HG03432 (cell line): Measurements from ENCODE around the gene ICOS.

Experiments used
- ATAC-seq: cut with Tn5 transposase; IDR thresholded peaks from one replicate; pipeline ENCODE4 v1.9.1; 2021; ENCODE audit warnings: mild to moderate bottlenecking, moderate library complexity; ENCODE audit not compliant: unreplicated experiment

Gene ICOS

DNA sequence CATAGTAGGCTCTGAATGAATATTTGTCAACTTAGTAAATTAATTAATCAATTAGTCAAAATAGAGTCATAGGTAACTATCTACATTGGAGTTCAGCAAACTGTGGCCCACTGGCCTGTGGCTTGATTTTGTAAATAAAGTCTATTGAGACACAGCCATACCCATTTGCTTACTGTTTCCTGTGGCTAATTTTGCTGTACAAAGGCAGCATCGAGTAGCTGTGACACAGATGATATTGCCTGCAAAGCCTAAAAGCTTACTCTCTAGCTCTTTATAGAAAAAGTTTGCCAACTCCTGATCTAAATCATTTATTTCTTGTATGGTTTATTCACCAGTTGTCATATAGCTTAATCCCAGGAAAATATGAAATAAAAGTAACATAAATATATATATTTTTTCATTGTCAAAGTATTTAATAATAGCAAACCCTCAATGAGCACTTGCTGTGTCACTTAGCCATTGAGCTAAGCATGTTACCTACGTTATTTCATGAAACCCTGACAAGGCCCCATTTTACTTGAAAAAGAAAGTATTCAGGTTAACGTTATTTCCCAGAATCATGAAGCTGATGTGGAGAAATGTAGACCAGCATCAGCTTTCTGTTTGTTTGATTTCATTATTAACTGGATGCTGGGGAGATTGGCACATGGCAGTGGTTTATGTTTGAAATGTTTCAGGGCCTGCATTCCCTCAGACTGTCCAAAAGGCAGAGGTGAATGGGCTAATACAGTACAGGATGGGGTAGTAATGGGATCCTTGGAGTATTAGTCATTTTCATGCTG lies 69.6 kb downstream of the ICOS start:
- no peak for ATAC-seq

DNA sequence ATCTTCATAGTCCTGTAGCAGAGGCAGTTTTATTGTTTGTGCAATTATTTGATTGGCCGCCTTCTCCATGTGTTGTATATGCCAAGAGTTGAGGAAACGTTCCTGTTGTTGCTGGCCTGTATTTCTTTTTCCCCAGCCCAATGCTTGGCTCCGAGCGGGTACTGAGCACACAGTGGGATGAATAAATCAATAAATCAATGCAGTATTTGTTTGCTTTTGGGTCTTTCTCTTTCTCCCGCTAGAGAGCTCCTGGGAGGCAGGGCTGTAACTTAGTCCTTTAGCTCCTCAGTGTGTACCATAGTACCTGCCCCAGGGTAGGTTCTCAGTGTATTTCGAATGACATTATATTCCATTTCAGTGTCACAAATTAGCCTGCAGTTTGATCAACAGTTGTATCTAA lies 71.8 kb downstream of the ICOS start:
- ATAC-seq, result no peak

DNA sequence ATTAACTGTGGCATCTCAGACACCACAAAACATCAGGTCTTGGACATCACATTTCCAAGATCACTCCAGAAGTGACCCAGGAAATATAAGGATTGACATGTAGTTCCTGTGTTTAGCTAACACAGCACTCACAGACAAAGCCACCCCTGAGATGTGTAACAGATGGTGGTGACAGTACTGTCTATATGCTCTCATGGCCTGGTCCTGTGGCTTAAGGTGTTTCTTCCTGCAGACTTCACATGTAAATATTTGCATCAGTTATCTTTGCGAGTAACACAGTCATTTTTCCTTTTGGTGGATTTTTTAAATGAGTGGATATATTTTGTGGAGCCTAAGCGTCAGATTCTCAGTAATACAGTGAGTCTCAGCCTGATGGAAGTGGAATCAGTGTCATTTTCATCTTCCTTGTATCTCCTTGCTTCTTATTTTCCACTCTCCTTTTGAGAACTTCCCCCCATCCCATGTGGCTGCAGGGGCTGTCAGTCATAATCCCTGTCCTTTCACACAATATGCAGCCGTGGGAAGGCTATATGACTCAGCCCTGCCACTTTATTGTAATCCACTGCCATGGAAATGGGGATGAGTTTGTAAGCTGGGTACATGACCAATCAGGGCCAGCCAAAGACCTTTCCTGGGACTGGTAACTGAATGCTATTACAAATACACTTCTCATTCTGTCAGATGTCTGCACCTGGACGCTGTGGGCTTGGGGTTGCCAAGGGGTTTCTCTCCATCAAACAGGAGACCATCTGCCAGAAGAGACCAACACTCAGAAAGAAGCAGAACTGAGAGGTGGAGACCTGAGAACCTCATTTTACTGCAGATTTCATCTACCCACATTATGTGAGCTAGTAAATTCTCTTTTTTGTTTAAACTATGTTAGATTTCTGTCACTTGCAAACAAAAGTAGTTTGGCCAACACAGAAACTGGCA lies 74.3 kb downstream of the ICOS start:
- ATAC-seq, result no peak
